Measurements from ENCODE around the gene PTPRB.

DNA sequence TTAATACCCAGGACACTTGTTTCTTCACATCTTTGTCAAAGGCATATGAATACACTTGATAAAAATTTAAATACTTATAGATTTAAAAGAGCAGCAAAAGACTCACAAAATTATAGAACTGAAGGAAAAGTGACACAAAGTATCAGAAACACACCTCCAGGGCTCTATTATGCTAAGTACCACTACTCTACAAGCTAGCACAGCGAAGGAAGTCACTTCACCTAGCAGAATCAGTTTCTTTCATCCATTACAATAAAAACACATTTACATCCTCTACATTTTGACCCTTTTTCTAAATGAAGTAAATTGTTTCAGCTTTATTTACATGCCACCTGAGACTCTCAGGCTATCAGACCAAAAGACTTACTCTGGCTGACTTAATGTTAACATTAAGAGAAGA is 26.6 kb upstream of the PTPRB start:
- TF ChIP-seq MAFK (IDR thresholded peaks at IDR 0.05; ENCODE audit: partially characterized antibody): no peak
- TF ChIP-seq, protein P1, sequence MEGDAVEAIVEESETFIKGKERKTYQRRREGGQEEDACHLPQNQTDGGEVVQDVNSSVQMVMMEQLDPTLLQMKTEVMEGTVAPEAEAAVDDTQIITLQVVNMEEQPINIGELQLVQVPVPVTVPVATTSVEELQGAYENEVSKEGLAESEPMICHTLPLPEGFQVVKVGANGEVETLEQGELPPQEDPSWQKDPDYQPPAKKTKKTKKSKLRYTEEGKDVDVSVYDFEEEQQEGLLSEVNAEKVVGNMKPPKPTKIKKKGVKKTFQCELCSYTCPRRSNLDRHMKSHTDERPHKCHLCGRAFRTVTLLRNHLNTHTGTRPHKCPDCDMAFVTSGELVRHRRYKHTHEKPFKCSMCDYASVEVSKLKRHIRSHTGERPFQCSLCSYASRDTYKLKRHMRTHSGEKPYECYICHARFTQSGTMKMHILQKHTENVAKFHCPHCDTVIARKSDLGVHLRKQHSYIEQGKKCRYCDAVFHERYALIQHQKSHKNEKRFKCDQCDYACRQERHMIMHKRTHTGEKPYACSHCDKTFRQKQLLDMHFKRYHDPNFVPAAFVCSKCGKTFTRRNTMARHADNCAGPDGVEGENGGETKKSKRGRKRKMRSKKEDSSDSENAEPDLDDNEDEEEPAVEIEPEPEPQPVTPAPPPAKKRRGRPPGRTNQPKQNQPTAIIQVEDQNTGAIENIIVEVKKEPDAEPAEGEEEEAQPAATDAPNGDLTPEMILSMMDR (IDR thresholded peaks at IDR 0.05): no peak
